ENCODE measurements around the gene SYNJ2. TPM values are rescaled to one million over a fixed set of nuclear protein-coding genes. Genes with fewer than 3 reads are reported as not detected.

The SYNJ2 gene
- total and polyA plus RNA-seq, 4 donors: 3.4 to 8.8 (median 4.8) TPM

DNA sequence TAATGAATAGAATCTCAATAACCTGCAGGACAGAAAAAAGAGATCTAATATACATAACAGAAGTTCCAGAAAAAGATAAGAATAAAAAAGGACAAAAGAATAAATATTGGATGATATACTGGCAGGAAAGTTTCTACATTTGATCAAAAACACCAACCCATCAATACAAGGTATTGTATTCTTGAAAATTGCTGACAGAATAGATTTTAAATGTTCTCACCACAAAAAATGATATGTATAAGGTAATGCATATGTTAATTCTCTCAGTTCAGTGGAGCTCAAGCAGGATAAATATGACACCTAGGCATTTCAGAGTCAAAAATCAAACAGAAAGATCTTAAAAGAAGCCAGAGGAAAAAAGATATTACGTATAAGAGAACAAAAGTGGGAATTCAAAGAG is 142.6 kb downstream of the SYNJ2 start:
- DNase-seq (no peak), ATAC-seq (ENCODE audit: insufficient read depth, low FRiP score) (no peak)
- Histone ChIP-seq H3K27ac (ENCODE audit: low read depth in 1 of 2, low read length in 1 of 2) (no peak overlapping the region), H3K9ac (ENCODE audit: insufficient read depth in 1 of 2, low read length in 2 of 2) (no peak overlapping the region), H3K36me3 (ENCODE audit: control insufficient read depth in 4 of 4, insufficient read depth in 4 of 4, low read length in 4 of 4) (peaks cover 0 to 15% (median 5%) of the 10 kb centered on the region in 4 donors), H3K4me3 (no peak overlapping the region), H3K27me3 (ENCODE audit: control insufficient read depth in 3 of 3, insufficient read depth in 3 of 3, low read length in 2 of 3) (no peaks in the 10 kb centered on the region), H3K9me3 (ENCODE audit: control insufficient read depth in 4 of 4, insufficient read depth in 3 of 4, low read length in 3 of 4) (no peaks in the 10 kb centered on the region), H3K4me1 (ENCODE audit: control insufficient read depth in 5 of 5, insufficient read depth in 5 of 5, low read length in 5 of 5) (no peaks in the 10 kb centered on the region)
- WGBS, 2 donors: 87 to 98% methylated on average over 1 of the region's 1 CpG
- TF ChIP-seq, protein P1, sequence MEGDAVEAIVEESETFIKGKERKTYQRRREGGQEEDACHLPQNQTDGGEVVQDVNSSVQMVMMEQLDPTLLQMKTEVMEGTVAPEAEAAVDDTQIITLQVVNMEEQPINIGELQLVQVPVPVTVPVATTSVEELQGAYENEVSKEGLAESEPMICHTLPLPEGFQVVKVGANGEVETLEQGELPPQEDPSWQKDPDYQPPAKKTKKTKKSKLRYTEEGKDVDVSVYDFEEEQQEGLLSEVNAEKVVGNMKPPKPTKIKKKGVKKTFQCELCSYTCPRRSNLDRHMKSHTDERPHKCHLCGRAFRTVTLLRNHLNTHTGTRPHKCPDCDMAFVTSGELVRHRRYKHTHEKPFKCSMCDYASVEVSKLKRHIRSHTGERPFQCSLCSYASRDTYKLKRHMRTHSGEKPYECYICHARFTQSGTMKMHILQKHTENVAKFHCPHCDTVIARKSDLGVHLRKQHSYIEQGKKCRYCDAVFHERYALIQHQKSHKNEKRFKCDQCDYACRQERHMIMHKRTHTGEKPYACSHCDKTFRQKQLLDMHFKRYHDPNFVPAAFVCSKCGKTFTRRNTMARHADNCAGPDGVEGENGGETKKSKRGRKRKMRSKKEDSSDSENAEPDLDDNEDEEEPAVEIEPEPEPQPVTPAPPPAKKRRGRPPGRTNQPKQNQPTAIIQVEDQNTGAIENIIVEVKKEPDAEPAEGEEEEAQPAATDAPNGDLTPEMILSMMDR (IDR thresholded peaks at IDR 0.05; ENCODE audit: control extremely low read depth, extremely low read depth): no peak

DNA sequence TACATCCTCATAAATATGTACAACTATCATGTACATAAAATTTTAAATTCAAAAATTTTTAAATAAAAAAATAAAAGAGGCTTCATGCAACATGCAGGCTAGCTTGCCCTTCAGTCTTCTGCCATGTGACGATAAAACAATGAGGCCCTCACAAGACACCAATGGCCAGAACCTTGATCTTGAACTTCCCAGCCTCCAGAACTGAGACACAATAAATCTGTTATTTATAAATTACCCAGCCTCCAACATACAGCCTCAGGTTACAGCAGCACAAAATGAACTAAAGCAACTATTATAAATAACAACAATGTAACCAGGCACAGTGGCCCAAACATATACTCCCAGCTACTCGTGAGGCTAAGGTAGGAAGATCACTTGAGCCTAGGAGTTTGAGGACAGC is 143.6 kb downstream of the SYNJ2 start:
- H3K4me1 ChIP-seq (ENCODE audit: control insufficient read depth in 5 of 5, insufficient read depth in 5 of 5, low read length in 5 of 5): no peaks in the 10 kb centered on the region
- no peak overlapping the region for H3K27ac ChIP-seq (ENCODE audit: low read depth in 1 of 2, low read length in 1 of 2)
- no peaks in the 10 kb centered on the region for H3K27me3 ChIP-seq (ENCODE audit: control insufficient read depth in 3 of 3, insufficient read depth in 3 of 3, low read length in 2 of 3)
- no peak overlapping the region for H3K9ac ChIP-seq (ENCODE audit: insufficient read depth in 1 of 2, low read length in 2 of 2)
- peaks cover 0 to 15% (median 4%) of the 10 kb centered on the region in 4 donors for H3K36me3 ChIP-seq (ENCODE audit: control insufficient read depth in 4 of 4, insufficient read depth in 4 of 4, low read length in 4 of 4)
- no peak for ATAC-seq (ENCODE audit: insufficient read depth, low FRiP score)
- DNase-seq: no peak
- 93 to 97% methylated on average over 2 of the region's 2 CpGs for WGBS, 2 donors
- TF ChIP-seq, protein P1 (IDR thresholded peaks at IDR 0.05; ENCODE audit: control extremely low read depth, extremely low read depth): no peak
- no peak overlapping the region for H3K4me3 ChIP-seq
- no peaks in the 10 kb centered on the region for H3K9me3 ChIP-seq (ENCODE audit: control insufficient read depth in 4 of 4, insufficient read depth in 3 of 4, low read length in 3 of 4)

DNA sequence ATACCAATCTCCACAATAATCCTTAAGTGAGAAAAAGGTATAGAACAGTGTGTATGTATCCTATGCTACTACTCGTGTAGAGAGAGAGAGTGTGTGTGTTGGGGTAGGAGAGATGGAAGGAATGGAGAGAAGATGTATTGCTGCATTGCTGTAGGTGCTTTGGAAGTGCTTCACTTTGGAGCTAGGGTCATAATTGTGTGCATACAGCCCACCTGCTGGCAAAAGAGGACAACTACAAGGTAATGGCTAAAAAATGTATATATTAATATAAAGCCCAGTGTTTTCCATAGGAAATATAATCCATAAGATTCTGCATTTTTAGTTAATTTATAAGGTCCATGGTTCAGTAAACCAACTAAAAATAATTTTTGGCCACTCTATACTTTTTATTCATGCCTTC is 150.3 kb downstream of the SYNJ2 start:
- Histone ChIP-seq H3K4me3 (no peak overlapping the region), H3K27me3 (ENCODE audit: control insufficient read depth in 3 of 3, insufficient read depth in 3 of 3, low read length in 2 of 3) (no peaks in the 10 kb centered on the region), H3K4me1 (ENCODE audit: control insufficient read depth in 5 of 5, insufficient read depth in 5 of 5, low read length in 5 of 5) (no peaks in the 10 kb centered on the region), H3K9me3 (ENCODE audit: control insufficient read depth in 4 of 4, insufficient read depth in 3 of 4, low read length in 3 of 4) (no peaks in the 10 kb centered on the region), H3K9ac (ENCODE audit: insufficient read depth in 1 of 2, low read length in 2 of 2) (no peak overlapping the region), H3K36me3 (ENCODE audit: control insufficient read depth in 4 of 4, insufficient read depth in 4 of 4, low read length in 4 of 4) (peaks cover 0 to 2% (median under 1%) of the 10 kb centered on the region in 4 donors), H3K27ac (ENCODE audit: low read depth in 1 of 2, low read length in 1 of 2) (no peak overlapping the region)
- peak in 2 of 3 donors; percentile 31 to 34 for DNase-seq
- 52 to 59% methylated on average over 1 of the region's 1 CpG for WGBS, 2 donors
- TF ChIP-seq, protein P1 (IDR thresholded peaks at IDR 0.05; ENCODE audit: control extremely low read depth, extremely low read depth): no peak
- ATAC-seq (ENCODE audit: insufficient read depth, low FRiP score): no peak

DNA sequence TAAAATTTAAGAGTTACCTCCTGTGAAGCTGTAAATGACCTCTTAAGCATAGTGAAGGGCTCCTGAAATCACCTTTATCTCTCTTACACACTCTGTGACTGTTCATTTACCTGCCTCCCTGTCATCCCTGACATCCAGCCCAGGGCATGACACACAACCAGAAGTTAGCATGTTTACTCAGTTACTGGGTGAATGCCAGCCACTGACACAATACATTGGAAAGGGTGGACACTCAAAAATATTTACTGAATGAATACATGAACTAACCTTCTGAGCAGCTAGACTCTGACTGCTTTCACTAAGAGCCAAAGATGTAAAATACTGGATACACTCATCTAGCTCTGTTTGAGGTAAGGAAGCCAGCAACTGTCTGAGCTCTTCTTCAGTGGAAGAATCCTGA is 161.1 kb downstream of the SYNJ2 start:
- Histone ChIP-seq H3K4me3 (no peak overlapping the region), H3K4me1 (ENCODE audit: control insufficient read depth in 5 of 5, insufficient read depth in 5 of 5, low read length in 5 of 5) (no peaks in the 10 kb centered on the region), H3K9me3 (ENCODE audit: control insufficient read depth in 4 of 4, insufficient read depth in 3 of 4, low read length in 3 of 4) (no peaks in the 10 kb centered on the region), H3K27ac (ENCODE audit: low read depth in 1 of 2, low read length in 1 of 2) (no peak overlapping the region), H3K9ac (ENCODE audit: insufficient read depth in 1 of 2, low read length in 2 of 2) (no peak overlapping the region), H3K27me3 (ENCODE audit: control insufficient read depth in 3 of 3, insufficient read depth in 3 of 3, low read length in 2 of 3) (no peaks in the 10 kb centered on the region), H3K36me3 (ENCODE audit: control insufficient read depth in 4 of 4, insufficient read depth in 4 of 4, low read length in 4 of 4) (peaks cover 4 to 13% (median 8%) of the 10 kb centered on the region in 4 donors)
- DNase-seq (no peak), ATAC-seq (ENCODE audit: insufficient read depth, low FRiP score) (peak; percentile 53)
- TF ChIP-seq, protein P1 (IDR thresholded peaks at IDR 0.05; ENCODE audit: control extremely low read depth, extremely low read depth): no peak

Data from lung (tissue), 12 donors.